DND-41 (cell line): Measurements from ENCODE around the gene SPTBN5.

Experiments
- CTCF ChIP-seq: IDR thresholded peaks from 2 replicates; pipeline ENCODE4 v1.5.1; 2012; ENCODE audit warnings: borderline replicate concordance, low read length, moderate library complexity, mild to moderate bottlenecking; ENCODE audit not compliant: poor library complexity, severe bottlenecking; ENCODE audit errors: extremely low read depth
- EZH2 ChIP-seq: IDR thresholded peaks from 3 replicates; pipeline ENCODE4 v1.6.1; 2012; ENCODE audit warnings: borderline replicate concordance, low read depth, mild to moderate bottlenecking, moderate library complexity, low read length, inconsistent platforms; ENCODE audit not compliant: severe bottlenecking

DNA sequence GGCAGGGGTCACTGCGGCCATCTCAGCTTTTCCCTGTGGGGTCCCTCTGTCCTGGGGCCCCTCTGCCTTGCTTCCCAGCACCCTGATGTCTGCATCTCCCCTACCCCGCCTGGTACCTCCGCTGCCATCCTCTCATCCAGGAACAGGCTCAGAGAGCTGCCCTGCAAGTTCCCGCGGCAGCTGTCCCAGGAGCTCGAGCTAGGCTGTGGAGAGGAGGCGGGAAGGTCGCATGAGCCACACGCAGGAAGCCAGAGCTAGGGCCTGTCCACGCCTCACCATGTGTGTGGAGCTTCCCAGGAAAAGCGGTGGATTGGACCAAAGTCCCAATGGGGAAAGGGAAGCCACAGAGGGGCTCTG lies 42.7 kb downstream of the SPTBN5 start:
- no peak for TF ChIP-seq CTCF
- no peak for TF ChIP-seq EZH2
